Effector memory CD4-positive, alpha-beta T cell (primary cell): Measurements from ENCODE around the gene JAZF1.
"Not testable (repeated sequence)": the region's sequence is repeated elsewhere in the genome, so short reads cannot be mapped to it uniquely, and the experiment has no call there.

Experiments
- DNase-seq, 3 donors: peaks; one replicate each; pipeline ENCODE4 v3.0.0-alpha.2; 2020
- H3K27ac ChIP-seq: 2 replicates; pipeline ENCODE4 v1.7.0; 2013; ENCODE audit warnings: mild to moderate bottlenecking, low read length, moderate library complexity; ENCODE audit not compliant: insufficient read depth, poor library complexity, severe bottlenecking
- H3K27me3 ChIP-seq: replicated peaks from 2 replicates; pipeline ENCODE4 v1.7.0; 2013; ENCODE audit warnings: mild to moderate bottlenecking, low read length; ENCODE audit not compliant: insufficient read depth, control insufficient read depth, poor library complexity, severe bottlenecking
- H3K36me3 ChIP-seq: 2 replicates; pipeline ENCODE4 v1.7.0; 2013; ENCODE audit warnings: mild to moderate bottlenecking, low read length, moderate library complexity; ENCODE audit not compliant: control insufficient read depth, insufficient read depth
- H3K4me1 ChIP-seq: 2 replicates; pipeline ENCODE4 v1.7.0; 2013; ENCODE audit warnings: low read length, mild to moderate bottlenecking; ENCODE audit not compliant: control insufficient read depth, insufficient read depth, poor library complexity, severe bottlenecking
- H3K4me3 ChIP-seq: 2 replicates; pipeline ENCODE4 v1.7.0; 2013; ENCODE audit warnings: low read length, low read depth, mild to moderate bottlenecking; ENCODE audit not compliant: insufficient read depth, poor library complexity, severe bottlenecking
- H3K9me3 ChIP-seq: 2 replicates; pipeline ENCODE4 v1.7.0; 2013; ENCODE audit warnings: mild to moderate bottlenecking, low read length, moderate library complexity; ENCODE audit not compliant: control insufficient read depth

The JAZF1 gene

DNA sequence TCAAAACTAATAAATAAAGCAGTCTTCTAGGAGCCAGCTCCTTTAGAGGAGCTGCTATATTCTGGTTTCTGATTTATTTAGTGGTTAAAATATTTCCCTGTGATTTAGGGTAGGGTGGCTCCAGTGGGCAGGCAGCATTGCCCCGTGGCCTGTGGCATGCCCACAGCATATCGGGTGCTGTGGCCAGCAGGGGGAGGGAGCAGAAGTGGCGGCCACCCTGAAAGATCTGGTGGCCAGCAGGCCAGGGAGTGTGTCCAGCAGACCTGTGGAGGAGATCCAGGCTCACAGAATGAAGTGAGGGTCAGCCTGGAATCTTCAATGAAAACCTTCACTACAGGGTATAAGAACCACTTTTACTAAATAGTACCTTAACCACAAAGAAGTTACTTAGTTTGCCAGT, 251.5 kb downstream of the JAZF1 start:
- Histone ChIP-seq H3K36me3 (no peaks in the 10 kb centered on the region), H3K27ac (no peak overlapping the region), H3K4me1 (no peaks in the 10 kb centered on the region), H3K9me3 (no peaks in the 10 kb centered on the region), H3K27me3 (no peaks in the 10 kb centered on the region), H3K4me3 (no peak overlapping the region)
- DNase-seq = no peak

DNA sequence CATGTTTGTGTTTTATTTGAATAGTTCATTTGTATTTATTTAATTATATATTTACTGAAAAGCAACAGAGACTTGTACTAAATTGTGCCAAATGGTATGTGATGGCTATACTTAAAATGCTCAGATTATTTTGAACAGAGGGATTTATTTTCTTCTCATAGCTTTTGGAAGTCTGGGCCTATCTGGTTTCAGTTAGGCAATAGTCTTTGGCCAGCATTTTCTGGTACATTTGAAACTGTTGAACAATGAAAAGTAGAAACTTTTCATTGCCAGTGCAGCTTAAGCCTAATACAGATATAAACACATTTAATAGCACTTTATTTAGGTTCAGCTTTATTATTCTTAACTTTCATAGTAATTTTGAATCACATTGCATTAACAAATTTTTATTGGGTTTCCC, 252.6 kb downstream of the JAZF1 start:
- DNase-seq = no peak
- no peaks in the 10 kb centered on the region for H3K9me3 ChIP-seq
- H3K4me1 ChIP-seq = no peaks in the 10 kb centered on the region
- no peak overlapping the region for H3K27ac ChIP-seq
- no peaks in the 10 kb centered on the region for H3K36me3 ChIP-seq
- H3K27me3 ChIP-seq = no peaks in the 10 kb centered on the region
- no peak overlapping the region for H3K4me3 ChIP-seq

DNA sequence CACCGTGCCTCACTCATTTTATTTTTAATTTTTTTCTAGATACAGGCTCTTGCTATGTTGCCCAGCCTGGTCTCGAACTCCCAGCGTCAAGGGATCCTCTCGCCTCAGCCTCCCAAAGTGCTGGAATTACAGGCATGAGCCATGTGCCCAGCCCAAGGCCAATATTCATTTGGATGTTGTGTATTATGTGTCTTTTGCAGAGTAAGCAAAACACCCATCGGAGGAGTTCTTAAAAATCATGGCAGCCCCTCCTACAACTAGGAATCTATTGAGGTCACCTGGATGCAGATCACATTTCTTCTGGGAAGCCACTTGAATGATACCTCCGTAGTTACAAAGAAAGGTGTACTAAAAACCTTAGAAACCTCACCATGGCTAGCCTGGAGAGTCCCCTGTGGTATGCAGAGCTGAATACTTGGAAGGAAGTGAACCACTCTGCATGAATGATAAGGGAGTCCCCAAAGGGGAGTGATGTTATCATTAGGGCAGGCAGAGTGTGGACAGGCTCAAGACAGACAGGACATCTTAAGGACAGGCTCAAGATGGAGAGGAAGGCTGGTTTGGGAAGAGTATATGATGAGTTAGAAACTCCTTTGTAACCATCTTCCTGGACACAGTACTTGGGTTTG, 254.9 kb downstream of the JAZF1 start:
- Histone ChIP-seq H3K4me3 (no peak overlapping the region), H3K4me1 (no peaks in the 10 kb centered on the region), H3K36me3 (no peaks in the 10 kb centered on the region), H3K27me3 (no peaks in the 10 kb centered on the region), H3K9me3 (no peaks in the 10 kb centered on the region), H3K27ac (no peak overlapping the region)
- DNase-seq = no peak

DNA sequence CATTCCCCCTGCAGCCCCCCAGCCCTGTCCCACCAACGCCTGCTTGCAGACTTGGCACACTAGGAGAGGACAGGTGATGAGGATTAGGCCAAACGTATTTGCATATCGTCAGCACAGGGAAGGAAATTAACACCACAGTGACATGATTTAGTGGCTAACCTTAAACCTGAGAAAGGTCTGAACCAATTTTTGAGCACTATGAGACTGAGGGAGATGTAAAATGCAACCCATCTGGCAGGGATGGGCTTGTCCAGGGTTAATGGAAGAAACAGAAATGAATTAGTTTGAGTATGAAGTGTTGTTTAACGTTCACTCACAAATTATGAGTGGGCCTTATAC, 257.0 kb downstream of the JAZF1 start:
- no peaks in the 10 kb centered on the region for H3K36me3 ChIP-seq
- DNase-seq = no peak
- H3K27me3 ChIP-seq = no peaks in the 10 kb centered on the region
- no peaks in the 10 kb centered on the region for H3K4me1 ChIP-seq
- no peak overlapping the region for H3K4me3 ChIP-seq
- H3K9me3 ChIP-seq = no peaks in the 10 kb centered on the region
- H3K27ac ChIP-seq = no peak overlapping the region

DNA sequence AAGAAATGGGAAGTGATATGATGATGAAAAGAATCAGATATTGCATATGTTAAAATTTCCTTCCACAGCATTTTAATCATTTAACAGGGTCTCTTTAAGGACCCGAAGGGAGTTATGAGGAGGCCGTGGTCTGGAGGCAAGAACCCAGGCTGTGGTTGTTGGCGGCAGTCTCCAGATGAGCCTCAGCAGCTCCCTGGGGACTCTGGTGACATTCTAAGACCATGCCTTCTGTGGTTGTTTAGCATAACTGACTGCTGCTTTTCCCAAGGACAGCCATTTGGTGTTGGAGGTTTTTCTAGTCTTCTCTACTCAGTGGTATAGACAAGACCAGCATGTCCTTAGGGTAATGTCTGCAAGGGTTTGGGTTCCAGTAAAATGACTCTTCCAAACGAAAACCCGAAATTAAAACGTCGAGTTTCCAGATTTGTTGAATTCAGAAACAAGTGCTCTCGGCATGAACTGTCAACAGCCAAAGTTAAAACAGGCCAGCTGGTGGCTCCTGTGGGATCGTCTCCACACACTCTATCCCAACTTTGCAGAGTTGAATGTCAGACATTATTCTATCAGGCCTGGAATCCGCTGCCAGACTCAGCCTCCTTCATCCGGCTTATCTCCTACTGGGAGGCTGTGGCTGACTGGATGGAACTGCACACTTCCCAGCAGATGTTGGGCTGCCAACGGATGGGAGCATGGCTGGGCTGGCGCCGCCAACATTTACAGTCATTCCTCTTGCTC, 257.5 kb downstream of the JAZF1 start:
- DNase-seq = no peak
- Histone ChIP-seq H3K36me3 (no peaks in the 10 kb centered on the region), H3K4me1 (no peaks in the 10 kb centered on the region), H3K4me3 (no peak overlapping the region), H3K9me3 (no peaks in the 10 kb centered on the region), H3K27ac (no peak overlapping the region), H3K27me3 (no peaks in the 10 kb centered on the region)

DNA sequence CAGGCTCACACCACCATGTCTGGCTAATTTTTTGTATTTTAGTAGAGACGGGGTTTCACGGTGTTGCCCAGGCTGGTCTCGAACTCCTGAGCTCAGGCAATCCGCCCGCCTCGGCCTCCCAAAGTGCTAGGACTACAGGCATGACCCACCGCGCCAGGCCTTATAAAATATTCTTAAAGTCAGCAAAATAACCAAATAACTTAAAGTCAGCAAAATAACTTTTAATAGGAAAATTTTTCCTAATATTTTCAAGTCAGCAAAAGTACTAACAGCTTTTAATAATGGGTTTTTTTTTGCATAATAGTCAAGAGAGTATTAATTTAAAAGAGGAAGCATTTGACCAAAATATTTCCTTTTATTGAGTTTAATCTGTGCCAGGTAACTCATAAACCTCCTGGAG, 258.2 kb downstream of the JAZF1 start:
- not testable (repeated sequence) for H3K27me3 ChIP-seq, H3K36me3 ChIP-seq, H3K27ac ChIP-seq, H3K4me1 ChIP-seq, DNase-seq, H3K9me3 ChIP-seq, H3K4me3 ChIP-seq

DNA sequence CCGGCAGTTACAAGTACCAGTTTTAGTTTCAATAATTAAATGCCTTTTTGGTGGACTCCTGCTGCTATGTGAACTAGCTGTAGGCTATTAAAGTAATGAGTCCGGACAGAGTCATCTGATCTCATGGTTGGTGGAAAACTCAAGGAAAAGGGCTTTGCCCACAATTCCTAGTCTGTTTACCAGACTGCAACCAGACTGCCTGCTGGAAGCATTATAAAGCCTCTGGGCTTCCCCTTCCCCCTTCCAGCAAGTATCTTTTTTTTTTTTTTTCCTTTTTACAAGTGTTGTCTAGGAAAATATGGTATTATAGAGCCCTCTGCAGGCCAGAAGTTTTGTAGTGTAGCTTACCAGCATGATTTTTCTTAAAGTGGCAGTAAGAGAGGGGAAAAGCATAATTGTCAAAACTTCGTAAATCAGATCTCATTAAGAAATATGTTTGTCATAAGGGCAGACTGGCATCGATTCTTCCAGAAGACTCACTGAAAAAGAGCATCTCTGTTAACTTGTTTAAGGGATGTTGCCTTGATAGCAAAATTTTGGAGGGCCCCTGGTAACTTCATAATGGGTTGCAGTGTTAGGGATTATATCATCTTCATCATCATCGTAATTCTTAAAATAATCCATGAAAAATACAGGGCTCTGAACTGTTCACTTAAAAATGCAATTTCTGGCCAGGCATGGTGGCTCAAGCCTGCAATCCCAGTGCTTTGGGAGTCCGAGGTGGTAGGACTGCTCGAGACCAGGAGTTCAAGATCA, 259.3 kb downstream of the JAZF1 start:
- no peaks in the 10 kb centered on the region for H3K4me1 ChIP-seq
- H3K4me3 ChIP-seq = no peak overlapping the region
- no peak overlapping the region for H3K27ac ChIP-seq
- no peak for DNase-seq
- H3K36me3 ChIP-seq = no peaks in the 10 kb centered on the region
- no peaks in the 10 kb centered on the region for H3K9me3 ChIP-seq
- no peaks in the 10 kb centered on the region for H3K27me3 ChIP-seq

DNA sequence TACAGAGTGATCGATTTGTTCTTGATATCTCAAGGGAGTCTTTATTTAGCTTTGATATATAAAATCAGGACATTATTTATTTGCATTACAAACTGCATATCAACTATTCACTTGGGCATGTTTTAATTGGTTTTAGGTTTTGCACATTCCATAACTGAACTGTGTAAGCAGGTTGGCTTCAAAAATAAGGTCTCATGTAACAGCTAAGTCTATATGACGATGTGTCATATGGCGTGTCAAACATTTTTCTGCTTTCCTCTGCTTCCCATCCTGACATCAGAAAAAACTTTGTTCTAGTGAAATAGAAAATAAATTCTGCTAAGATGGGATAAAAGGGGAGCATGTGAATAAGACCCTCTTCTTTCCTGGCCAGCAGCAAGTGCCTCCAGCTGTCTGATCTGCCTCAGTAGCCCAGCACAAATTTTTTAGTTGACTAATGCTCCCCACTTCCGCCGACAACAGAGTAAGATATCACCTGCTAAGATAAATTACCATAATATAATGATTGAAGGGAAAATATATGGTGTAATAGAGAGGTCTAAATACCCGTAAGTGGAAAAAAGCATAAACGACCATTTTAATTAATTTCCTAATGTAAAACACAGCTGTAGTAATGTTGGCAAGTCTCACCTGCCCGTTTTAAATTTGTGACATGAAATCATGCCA, 260.2 kb downstream of the JAZF1 start:
- no peaks in the 10 kb centered on the region for H3K9me3 ChIP-seq
- DNase-seq = no peak
- H3K4me3 ChIP-seq = no peak overlapping the region
- H3K36me3 ChIP-seq = no peaks in the 10 kb centered on the region
- no peak overlapping the region for H3K27ac ChIP-seq
- no peaks in the 10 kb centered on the region for H3K27me3 ChIP-seq
- no peaks in the 10 kb centered on the region for H3K4me1 ChIP-seq

DNA sequence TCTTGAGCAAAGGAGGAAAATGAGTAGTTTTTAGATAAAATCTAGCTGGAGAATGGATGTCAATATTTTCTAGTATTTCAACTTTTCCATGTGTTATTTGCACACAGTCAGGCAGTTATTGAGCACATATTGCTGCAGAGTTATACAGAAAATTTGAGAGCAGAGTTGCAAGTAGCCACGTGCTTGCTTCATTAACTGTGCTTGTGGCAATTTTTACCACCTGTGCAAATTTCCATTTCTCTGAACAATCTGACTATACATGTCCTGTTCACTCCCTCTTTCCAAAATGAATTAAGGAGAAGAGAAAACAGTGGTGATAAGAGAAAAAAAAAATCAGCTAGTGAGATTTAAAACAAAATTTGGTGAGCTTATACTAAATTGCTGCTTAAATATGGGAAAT, 262.1 kb downstream of the JAZF1 start:
- H3K27me3 ChIP-seq = no peaks in the 10 kb centered on the region
- no peaks in the 10 kb centered on the region for H3K4me1 ChIP-seq
- no peak for DNase-seq
- H3K9me3 ChIP-seq = no peaks in the 10 kb centered on the region
- H3K27ac ChIP-seq = no peak overlapping the region
- no peaks in the 10 kb centered on the region for H3K36me3 ChIP-seq
- no peak overlapping the region for H3K4me3 ChIP-seq
